B cell (primary cell): Measurements from ENCODE around the gene DCST2.

Experiments used
- CTCF ChIP-seq: fragments of 200-600 bp; IDR thresholded peaks from one replicate; pipeline ENCODE4 v1.8.0; 2022; ENCODE audit warnings: antibody characterized with exemption, mild to moderate bottlenecking
- EZH2 ChIP-seq: IDR thresholded peaks from 2 replicates; pipeline ENCODE4 v1.6.1; 2012; ENCODE audit warnings: borderline replicate concordance, low read depth, mild to moderate bottlenecking, moderate library complexity, low read length; ENCODE audit not compliant: insufficient read depth, poor library complexity, severe bottlenecking

GRCh38 chr1:154971341-154971998 is 62.1 kb downstream of the DCST2 start:
- no peak for TF ChIP-seq CTCF
- TF ChIP-seq EZH2, result no peak
